GM23338 (cell line): ENCODE measurements around the gene GRIK4.

Experiments used
- CREB1 ChIP-seq: fragments of 250-450 bp; sonication (Bioruptor Pico); IDR thresholded peaks from 2 replicates; pipeline ENCODE4 v1.5.0; 2020; ENCODE audit warnings: low read depth, mild to moderate bottlenecking, moderate library complexity
- EZH2 ChIP-seq: fragments of 200-600 bp; sonication (generic); IDR thresholded peaks from one replicate; pipeline ENCODE4 v1.8.0; 2017; ENCODE audit warnings: antibody characterized with exemption, mild to moderate bottlenecking, low read depth; ENCODE audit not compliant: unreplicated experiment
- EZH2phosphoT487 ChIP-seq: fragments of 200-600 bp; sonication (generic); IDR thresholded peaks from one replicate; pipeline ENCODE4 v1.8.1; 2018; ENCODE audit warnings: antibody characterized with exemption; ENCODE audit not compliant: unreplicated experiment
- JUNB ChIP-seq: IDR thresholded peaks from one replicate; pipeline ENCODE4 v1.6.1; 2016; ENCODE audit warnings: antibody characterized with exemption; ENCODE audit not compliant: unreplicated experiment
- NANOG ChIP-seq: IDR thresholded peaks from 2 replicates; pipeline ENCODE4 v1.6.1; 2016; ENCODE audit warnings: antibody characterized with exemption, borderline replicate concordance
- POLR2AphosphoS5 ChIP-seq: IDR thresholded peaks from 2 replicates; pipeline ENCODE4 v1.6.1; 2016; ENCODE audit warnings: antibody characterized with exemption, low read depth
- STAT1 ChIP-seq: IDR thresholded peaks from one replicate; pipeline ENCODE4 v1.6.1; 2016; ENCODE audit warnings: antibody characterized with exemption; ENCODE audit not compliant: unreplicated experiment
- ZNF114 ChIP-seq: fragments of 250-450 bp; sonication (Bioruptor Pico); IDR thresholded peaks from 2 replicates; pipeline ENCODE4 v1.5.0; 2020; ENCODE audit warnings: mild to moderate bottlenecking, moderate library complexity
- ZNF331 ChIP-seq: fragments of 250-450 bp; sonication (Bioruptor Pico); IDR thresholded peaks from 2 replicates; pipeline ENCODE4 v1.5.0; 2020; ENCODE audit warnings: low read depth, mild to moderate bottlenecking, moderate library complexity
- TF ChIP-seq, protein P1 (sequence below), 2 experiments: fragments of 200-600 bp in 1 of 2; sonication (generic) in 1 of 2; conservative IDR thresholded peaks; 2 replicates each; pipeline versions ENCODE4 v1.5.1 to v1.6.1; 2016 to 2017; ENCODE audit warnings: antibody characterized with exemption in 2 of 2, low read depth in 2 of 2, mild to moderate bottlenecking in 2 of 2, moderate library complexity in 1 of 2
- TF ChIP-seq, protein P2 (sequence below): IDR thresholded peaks from one replicate; pipeline ENCODE4 v1.6.1; 2018; ENCODE audit warnings: antibody characterized with exemption; ENCODE audit not compliant: unreplicated experiment
- TF ChIP-seq, protein P3 (sequence below): IDR thresholded peaks from 2 replicates; pipeline ENCODE4 v1.6.1; 2016; ENCODE audit warnings: antibody characterized with exemption

- TF ChIP-seq POLR2AphosphoS5 (no peak), CREB1 (CRISPR knock-in tag) (no peak), EZH2 (no peak), EZH2phosphoT487 (no peak), ZNF331 (no peak), JUNB (no peak), NANOG (no peak), STAT1 (no peak), ZNF114 (CRISPR knock-in tag) (no peak)
- TF ChIP-seq, protein P1, sequence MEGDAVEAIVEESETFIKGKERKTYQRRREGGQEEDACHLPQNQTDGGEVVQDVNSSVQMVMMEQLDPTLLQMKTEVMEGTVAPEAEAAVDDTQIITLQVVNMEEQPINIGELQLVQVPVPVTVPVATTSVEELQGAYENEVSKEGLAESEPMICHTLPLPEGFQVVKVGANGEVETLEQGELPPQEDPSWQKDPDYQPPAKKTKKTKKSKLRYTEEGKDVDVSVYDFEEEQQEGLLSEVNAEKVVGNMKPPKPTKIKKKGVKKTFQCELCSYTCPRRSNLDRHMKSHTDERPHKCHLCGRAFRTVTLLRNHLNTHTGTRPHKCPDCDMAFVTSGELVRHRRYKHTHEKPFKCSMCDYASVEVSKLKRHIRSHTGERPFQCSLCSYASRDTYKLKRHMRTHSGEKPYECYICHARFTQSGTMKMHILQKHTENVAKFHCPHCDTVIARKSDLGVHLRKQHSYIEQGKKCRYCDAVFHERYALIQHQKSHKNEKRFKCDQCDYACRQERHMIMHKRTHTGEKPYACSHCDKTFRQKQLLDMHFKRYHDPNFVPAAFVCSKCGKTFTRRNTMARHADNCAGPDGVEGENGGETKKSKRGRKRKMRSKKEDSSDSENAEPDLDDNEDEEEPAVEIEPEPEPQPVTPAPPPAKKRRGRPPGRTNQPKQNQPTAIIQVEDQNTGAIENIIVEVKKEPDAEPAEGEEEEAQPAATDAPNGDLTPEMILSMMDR (conservative IDR thresholded peaks at IDR 0.05; ENCODE audit: low read depth in 2 of 2): peak; percentile 47 to 72
- TF ChIP-seq, protein P2, sequence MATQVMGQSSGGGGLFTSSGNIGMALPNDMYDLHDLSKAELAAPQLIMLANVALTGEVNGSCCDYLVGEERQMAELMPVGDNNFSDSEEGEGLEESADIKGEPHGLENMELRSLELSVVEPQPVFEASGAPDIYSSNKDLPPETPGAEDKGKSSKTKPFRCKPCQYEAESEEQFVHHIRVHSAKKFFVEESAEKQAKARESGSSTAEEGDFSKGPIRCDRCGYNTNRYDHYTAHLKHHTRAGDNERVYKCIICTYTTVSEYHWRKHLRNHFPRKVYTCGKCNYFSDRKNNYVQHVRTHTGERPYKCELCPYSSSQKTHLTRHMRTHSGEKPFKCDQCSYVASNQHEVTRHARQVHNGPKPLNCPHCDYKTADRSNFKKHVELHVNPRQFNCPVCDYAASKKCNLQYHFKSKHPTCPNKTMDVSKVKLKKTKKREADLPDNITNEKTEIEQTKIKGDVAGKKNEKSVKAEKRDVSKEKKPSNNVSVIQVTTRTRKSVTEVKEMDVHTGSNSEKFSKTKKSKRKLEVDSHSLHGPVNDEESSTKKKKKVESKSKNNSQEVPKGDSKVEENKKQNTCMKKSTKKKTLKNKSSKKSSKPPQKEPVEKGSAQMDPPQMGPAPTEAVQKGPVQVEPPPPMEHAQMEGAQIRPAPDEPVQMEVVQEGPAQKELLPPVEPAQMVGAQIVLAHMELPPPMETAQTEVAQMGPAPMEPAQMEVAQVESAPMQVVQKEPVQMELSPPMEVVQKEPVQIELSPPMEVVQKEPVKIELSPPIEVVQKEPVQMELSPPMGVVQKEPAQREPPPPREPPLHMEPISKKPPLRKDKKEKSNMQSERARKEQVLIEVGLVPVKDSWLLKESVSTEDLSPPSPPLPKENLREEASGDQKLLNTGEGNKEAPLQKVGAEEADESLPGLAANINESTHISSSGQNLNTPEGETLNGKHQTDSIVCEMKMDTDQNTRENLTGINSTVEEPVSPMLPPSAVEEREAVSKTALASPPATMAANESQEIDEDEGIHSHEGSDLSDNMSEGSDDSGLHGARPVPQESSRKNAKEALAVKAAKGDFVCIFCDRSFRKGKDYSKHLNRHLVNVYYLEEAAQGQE: no peak
- TF ChIP-seq, protein P3, sequence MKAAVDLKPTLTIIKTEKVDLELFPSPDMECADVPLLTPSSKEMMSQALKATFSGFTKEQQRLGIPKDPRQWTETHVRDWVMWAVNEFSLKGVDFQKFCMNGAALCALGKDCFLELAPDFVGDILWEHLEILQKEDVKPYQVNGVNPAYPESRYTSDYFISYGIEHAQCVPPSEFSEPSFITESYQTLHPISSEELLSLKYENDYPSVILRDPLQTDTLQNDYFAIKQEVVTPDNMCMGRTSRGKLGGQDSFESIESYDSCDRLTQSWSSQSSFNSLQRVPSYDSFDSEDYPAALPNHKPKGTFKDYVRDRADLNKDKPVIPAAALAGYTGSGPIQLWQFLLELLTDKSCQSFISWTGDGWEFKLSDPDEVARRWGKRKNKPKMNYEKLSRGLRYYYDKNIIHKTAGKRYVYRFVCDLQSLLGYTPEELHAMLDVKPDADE: no peak
Measured at GRCh38 chr11:120629407-120630080, 118.0 kb downstream of the GRIK4 start.
